CD4-positive, alpha-beta T cell treated with Interleukin-1 beta for 1 hour (primary cell): ENCODE data around the gene CAPSL.
"Not testable (repeated sequence)": the region's sequence is repeated elsewhere in the genome, so short reads cannot be mapped to it uniquely, and the experiment has no call there.

Source experiments
- DNase-seq, 2 donors: peaks; one replicate each; pipeline ENCODE4 v3.0.0-alpha.2; 2020 to 2022

CAPSL gene

DNA sequence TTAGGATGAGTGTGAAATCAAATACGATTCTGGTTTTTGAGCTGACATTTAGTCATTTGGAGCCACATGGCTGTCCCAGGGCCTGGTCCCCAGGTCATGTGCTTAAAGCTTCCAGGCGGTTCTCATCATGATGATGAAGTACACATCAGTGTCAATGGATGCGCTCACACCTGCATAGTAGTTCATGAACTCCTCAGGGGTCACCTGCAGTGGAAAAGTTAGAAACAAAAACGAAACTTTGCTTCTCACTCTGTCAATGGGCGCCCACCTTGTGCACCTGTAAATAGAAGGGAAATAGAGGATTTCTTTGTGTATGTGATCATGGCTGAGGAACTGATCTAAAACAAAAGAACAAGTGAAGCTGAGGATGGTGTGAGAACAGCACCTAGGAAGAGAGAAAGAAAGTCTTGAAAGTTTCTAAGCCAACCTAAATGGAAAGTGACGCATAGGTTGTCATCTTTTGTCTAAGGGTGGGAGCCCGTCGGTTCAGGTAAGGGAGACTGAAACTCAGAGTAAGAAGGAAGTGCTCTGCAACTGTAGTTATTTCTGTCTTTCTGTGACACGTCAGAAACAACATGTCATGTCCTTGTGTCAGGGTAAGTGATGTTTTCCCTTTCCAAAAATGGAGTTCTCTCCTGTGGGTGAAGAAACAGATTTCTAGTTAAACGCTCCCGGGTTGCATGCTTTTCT, 33.8 kb downstream of the CAPSL start:
- DNase-seq: no peak

GRCh38 chr5:35903631-35904203, 34.7 kb downstream of the CAPSL start:
- no peak for DNase-seq

GRCh38 chr5:35902046-35902672, 36.3 kb downstream of the CAPSL start:
- no peak for DNase-seq

DNA sequence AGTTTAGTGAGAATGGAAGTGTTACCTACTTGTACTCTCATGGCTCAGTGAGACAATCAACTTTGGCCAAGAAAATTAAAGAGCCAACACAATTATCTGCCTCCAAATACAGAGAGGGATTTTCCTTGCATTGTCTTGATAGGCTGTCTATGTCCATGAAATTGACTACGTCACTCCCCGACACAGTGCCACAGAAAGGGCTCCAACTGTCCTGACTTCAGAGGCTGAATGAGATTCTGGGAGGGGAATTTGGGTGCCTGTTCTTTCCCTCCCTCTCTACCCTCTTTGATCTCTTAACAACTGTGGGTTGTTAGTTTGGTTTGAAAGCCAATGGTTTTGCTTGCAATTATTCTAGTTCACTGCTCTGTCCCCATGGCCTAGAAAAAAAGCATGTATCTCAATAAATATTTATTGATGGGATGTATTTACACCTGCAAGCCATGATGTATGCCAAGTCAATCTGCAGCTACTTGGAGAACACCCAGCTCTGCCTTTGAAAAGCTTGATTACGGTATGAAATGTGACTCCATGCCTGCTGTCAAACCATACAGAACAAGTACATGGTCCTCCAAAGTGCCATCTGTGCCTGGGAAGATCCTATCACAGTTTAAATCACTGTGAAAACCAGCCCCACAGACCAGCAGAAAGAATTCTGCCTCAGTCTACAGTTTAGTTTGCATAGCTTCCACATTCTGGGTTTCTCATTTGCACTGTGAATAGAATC, 37.3 kb downstream of the CAPSL start:
- DNase-seq: no peak

DNA sequence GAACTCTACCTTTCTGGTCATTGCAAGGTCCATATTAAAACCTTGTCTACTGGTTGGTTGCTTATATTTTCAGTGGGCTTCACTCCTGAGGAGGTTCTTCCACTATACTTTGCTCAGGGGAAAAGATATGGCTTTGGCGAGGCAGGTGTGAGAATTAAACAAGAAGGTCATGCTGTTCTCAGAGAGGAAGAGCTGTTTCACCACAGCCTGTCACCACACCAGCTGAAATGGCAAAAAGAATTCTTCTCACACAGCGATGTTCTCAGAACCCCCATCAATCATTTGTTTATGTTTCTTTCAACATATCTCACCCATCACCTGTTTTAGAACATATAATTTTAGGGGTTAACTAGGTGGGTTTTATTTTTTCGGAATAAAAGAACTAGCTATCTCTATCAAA, 38.6 kb downstream of the CAPSL start:
- DNase-seq: no peak

DNA sequence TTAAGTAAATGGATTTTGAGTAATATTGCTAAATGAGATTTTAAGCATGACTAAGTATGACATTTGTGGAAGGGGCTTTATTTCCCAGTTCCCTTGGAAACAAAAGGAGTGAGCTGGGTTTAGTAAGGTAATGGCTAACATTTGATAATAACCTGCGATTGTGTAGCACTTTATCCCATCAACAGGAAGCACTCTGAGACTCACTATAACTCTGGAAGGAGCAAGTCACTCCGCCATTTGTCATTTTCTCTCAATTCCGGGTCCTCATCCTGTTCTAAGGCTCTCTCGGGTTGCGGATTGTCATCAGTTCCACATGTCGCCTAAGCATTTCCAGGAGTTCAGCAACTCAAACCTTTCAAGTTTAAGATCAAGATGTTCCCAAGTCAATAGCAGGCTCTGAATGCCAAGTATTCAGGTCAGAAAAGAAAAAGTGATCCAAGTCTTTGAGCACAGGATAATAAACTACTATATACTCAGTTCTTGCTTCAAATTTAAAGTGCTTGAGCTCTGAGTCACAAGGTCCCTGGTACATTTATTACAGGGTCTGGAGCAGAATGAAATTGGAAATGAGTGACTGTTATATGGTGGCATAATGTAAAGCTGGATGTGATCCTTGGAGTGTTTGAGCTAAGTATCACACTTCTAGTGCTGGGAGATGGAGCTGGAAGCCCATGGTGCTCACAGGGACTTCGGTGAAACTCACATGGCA, 39.3 kb downstream of the CAPSL start:
- DNase-seq: no peak

DNA sequence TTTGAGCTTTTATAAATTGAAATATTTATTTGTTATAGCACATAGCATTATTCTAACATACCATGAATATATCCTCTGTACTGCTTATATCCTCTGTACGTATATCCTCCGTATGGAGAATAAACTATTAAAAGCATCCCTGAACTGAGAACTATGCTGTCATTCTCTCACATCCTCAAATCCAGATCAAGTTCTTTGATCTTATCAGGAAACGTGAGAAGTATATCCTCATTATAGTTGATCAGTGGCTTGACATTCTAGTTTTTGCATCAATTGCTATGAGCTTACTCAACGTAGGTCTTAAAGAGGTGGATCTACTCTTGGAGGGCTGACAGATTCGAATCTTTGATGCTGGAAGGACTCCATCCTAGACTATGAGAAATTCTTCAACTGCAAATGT, 44.3 kb downstream of the CAPSL start:
- no peak for DNase-seq

GRCh38 chr5:35892799-35893198, 45.6 kb downstream of the CAPSL start:
- DNase-seq: not testable (repeated sequence)

DNA sequence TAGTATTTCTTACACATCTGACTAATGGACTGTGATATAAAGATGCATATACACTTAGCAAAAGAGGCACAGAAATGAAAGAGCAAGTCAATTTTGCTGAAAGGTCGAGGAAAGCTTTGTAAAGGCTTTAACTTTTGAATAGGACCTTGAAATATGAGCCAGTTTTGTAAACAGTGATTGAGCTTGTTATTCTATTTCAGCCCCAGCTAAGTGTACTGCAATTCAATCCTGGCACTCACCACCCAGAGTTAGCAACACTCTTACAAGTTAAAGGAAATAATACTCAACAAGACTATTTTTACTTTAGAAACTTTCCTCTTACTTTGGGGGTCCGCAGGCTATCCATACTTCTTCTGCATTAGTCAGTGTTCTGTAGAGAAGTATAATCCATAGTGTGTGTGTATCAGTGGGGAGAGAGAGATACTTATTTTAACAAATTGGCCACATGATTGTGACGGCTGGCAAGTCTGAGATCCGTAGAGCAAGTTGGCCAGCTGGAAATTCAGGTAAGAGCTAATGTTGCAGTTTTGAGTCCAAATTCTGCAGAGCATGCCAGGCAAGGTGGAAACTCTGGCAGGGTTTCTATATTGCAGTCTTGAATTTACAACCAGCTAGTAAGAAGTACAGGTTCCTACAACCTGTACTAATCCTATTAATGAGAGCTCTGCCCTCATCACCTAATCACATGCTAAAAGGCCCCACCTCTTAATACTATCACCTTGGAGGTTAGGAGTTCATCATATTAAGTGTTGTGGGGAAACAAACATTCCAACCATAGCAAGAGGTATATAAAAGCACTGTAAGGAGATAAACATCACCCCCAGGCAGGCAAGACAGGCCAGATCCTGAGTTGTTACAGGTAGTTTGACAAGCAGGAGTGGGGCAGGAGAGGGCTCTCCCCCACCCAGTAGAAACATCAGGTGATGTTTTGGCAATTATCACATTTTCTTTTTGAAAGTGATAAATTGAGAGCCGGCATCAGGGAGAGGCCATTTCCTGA, 48.1 kb downstream of the CAPSL start:
- DNase-seq: no peak

- DNase-seq: no peak
These were observed 50.9 kb downstream of the CAPSL start for GRCh38 chr5:35887321-35888100.

- no peak for DNase-seq
These were observed 52.0 kb downstream of the CAPSL start for GRCh38 chr5:35886381-35886780.

GRCh38 chr5:35884773-35885172, 53.6 kb downstream of the CAPSL start:
- no peak for DNase-seq

- DNase-seq: no peak
These were observed 54.1 kb downstream of the CAPSL start for GRCh38 chr5:35884191-35884769.

- DNase-seq: no peak
These were observed 56.7 kb downstream of the CAPSL start for GRCh38 chr5:35881758-35882157.

GRCh38 chr5:35880156-35880555, 58.3 kb downstream of the CAPSL start:
- DNase-seq: no peak

- no peak for DNase-seq
These were observed 58.8 kb downstream of the CAPSL start for GRCh38 chr5:35879649-35880048.

DNA sequence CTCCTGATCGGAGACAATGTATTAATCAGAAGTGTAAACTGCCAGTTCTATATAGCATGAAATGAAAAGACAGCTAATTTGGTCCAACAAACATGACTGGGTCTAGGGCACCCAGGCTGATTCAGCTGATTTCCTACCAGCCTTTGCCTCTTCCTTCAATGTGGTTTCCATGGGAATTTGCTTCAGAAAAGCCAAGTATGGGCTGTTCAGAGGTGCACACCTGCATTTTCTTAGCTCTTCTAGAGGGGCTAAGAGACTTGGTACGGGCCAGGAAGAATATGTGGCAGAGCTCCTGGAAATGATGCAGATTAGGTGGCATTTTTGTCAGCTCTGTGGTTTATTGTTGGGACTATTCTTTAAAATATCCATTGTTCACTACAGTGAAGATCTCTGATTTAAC, 59.3 kb downstream of the CAPSL start:
- DNase-seq: no peak

GRCh38 chr5:35878079-35878478, 60.3 kb downstream of the CAPSL start:
- no peak for DNase-seq

GRCh38 chr5:35877655-35878054, 60.8 kb downstream of the CAPSL start:
- DNase-seq: no peak

- DNase-seq: no peak
These were observed 61.5 kb downstream of the CAPSL start for GRCh38 chr5:35876922-35877321.

- DNase-seq: no peak
These were observed 62.0 kb downstream of the CAPSL start for GRCh38 chr5:35876454-35876853.
